ENCODE measurements around the gene DIAPH3.

DNA sequence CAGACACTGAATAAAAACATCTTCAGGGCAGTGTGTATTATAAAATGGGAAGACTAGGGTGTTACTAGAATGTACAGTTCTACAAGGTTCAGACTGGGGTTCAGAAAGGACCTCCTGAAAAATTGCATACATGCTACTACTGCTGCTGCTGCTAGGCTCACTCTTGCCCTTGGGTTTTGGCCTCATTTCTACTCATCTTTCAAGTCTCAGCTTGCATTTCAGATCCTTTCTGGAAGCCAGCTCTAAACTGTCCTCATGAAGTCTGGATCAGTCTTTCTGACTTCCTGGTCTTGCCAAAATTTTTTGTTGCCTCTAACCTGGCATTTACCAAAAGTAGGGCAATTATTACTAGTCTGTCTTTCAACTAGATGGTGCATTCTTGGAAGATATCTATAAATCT lies 393.3 kb downstream of the DIAPH3 start:
- TF ChIP-seq POLR2AphosphoS5 (IDR thresholded peaks at IDR 0.05; ENCODE audit: low read depth, low read length) (no peak), TAF1 (IDR thresholded peaks at IDR 0.05; ENCODE audit: low read depth, low read length) (no peak), POLR2A (IDR thresholded peaks at IDR 0.05; ENCODE audit: low read depth, low read length) (no peak), PAX5 (IDR thresholded peaks at IDR 0.05; ENCODE audit: insufficient read depth, low read length, severe bottlenecking) (no peak)
